GM21529 (cell line): ENCODE measurements around the gene RPH3AL.
"Not testable (repeated sequence)": the region's sequence is repeated elsewhere in the genome, so short reads cannot be mapped to it uniquely, and the experiment has no call there.

Experiments
- ATAC-seq: cut with Tn5 transposase; IDR thresholded peaks from one replicate; pipeline ENCODE4 v1.9.1; 2021; ENCODE audit not compliant: unreplicated experiment

The RPH3AL gene

DNA sequence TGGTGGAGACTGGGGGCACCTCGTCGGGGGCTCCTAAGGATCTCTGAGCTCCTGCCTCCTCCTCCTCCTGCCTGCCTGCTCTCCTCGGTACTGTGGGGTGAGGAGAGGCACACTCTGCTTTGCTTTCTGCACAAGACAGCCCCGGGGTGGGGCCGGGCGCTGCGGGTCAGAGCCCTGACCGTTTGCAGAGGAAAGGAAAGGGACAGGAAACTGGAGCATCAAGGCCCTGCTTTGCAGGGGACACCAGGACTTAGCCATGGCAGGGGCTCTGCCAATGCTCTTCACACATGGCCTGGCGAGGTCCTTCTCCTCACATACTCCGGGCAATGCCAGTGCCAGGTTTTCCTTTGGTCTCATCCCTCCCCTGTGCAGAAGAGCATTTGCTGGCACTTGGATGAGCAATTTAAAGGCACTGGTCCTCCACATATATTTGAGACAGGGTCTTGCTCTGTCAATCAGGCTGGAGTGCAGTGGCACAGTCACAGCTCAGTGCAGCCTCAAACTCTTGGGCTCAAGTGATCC lies 147.4 kb downstream of the RPH3AL start:
- ATAC-seq = no peak

DNA sequence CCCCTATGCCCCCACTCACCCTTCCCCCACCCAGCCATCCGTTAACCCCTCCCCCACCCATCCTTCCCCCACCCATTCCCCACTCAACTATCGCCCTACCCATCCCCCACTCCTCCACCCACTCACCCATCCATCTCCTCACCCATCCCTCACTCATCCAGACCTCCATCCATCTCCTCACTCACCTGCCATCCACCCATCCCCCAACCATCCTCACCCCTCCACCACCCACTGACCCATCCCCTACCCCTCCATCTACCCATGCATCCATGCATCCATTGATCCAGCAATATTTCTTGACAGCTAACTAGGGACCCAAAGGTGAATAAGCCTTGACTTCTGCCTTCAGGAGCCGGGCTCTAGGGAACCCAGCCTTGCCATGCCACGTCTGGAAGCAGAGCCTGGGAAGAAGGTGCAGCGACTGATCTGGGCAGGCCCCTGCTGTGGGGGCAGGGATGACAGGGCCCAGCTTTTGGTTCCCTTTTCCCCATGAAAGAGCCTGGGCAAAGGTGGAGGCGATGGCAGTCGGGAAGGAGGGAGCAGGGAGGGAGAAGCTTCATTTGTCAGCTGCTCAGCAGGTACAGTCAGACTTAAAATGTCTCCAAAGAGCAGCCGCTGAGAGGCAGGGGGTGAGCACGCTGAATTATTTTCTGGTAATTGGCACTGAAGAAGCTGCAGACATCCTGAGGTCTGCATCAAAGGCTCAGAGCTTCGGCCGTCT lies 148.0 kb downstream of the RPH3AL start:
- ATAC-seq = no peak

DNA sequence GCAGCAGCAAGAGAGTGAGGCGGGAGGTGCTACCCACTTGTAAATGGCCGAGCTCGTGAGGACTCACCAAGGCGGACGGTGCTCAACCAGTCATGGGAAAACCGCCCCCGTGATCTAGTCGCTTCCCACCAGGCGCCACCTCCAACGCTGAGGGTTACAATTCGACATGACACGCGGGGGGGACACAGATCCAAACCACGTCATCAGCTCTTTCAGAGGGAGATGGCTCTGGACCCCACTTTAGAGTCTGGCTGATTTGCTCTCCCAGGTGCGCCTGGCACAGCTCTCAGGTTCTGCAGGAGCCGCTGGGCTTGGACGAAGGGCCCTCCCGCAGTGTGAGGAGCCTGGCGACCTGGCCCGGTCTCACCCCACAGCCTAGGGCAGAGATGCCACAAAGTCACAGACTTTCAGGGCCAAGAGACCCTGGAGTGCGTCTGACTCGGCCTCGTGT lies 150.1 kb downstream of the RPH3AL start:
- ATAC-seq = no peak

DNA sequence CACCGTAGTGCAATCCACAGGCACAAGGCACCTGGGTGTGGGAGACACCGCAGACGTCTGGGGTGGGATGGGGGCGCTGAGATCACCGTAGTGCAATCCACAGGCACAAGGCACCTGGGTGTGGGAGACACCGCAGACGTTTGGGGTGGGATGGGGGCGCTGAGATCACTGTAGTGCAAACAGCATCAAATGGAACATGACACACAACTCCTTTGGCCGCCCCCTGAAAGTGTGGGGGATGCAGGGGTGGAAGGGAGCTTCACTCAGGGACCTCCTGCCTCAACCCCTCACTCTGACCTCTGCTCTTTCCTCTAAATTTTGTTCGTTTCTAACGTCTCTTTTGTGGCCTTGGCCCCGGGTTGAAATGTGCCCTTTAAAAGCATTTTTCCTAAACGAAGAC lies 150.9 kb downstream of the RPH3AL start:
- ATAC-seq = not testable (repeated sequence)

DNA sequence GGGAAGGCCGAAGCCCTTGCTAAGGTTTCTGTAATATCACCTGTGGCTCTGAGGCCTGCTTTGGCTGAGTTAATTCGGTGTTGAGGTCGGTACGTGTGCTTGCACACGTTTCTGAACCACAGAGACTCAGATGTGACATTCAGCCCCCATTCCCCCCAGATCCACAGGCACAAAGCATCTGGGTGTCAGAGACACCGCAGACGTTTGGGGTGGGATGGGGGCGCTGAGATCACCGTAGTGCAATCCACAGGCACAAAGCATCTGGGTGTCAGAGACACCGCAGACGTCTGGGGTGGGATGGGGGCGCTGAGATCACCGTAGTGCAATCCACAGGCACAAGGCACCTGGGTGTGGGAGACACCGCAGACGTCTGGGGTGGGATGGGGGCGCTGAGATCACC lies 151.3 kb downstream of the RPH3AL start:
- not testable (repeated sequence) for ATAC-seq

DNA sequence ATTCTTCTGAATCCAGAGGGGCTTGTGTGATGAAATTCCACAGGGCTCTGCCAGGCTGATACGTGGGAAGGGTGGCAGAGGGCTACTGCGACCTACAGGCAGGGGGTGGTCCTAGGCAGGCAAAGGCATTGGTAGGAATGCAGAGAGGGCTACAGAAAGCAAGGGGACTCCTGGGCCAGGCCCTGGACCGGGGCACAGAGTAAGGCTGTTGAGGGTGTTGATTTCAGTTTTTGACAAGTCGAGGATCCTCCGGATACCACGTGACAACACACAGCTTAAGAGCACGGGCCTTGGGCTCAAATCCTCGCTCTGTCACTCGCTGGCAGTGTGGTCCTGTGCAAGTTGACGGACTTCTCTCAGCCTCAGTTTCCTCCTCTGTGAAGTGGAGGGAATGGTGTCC lies 152.0 kb downstream of the RPH3AL start:
- no peak for ATAC-seq

DNA sequence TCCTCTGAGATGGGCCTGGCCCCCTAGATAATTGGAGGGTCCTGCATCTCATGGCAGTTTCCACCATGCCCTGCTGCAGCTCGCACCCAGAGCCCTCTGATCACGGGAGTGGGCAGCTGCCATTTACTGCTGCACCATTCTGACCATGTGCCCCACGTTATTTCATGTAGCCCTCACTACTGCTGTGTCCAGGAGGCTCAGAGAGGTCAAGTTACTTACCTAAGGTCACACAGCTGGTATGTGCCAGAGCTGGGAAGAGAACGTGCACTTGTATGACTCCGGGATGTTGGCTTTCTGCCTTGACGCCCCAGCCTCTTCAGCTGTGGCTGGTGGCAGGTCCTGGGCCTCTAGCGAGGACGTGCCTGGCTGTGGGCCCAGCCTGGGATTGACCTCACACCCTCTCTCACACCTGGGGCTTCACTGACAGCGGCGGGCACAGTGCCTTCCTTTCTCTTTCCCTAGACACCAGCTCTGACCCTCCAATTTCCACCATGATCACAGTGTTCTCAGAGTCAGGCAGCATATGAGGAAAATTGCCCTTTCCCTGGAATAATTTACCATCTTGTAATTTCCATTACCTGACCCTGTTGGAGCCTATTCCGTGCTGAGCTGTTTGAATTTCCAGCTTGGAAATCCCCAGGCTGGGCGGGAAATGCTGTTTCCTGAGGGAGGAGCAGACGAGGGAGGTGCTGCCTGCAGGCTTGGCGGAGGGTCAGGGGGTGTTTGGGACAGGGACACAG lies 152.6 kb downstream of the RPH3AL start:
- no peak for ATAC-seq

DNA sequence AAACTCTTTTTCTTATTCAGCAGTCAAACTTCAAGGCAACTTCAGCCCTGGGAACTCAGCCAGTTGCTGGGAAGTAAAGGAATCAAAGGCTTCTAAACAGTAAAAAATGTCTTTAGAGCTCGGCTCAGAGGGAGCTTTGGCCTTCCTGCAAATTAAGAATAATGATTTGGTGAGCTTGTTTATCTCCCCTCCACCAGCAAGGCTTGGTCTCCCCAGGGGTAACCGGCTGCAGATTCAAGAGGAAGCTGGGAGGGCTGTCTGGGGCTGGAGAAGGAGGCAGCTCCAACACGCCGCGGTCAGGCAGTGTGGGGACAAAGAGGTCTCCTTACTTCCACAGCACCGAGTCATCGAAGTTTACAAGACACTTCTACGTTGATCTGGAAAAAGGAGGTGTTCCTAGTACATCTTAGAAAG lies 153.4 kb downstream of the RPH3AL start:
- ATAC-seq = no peak

DNA sequence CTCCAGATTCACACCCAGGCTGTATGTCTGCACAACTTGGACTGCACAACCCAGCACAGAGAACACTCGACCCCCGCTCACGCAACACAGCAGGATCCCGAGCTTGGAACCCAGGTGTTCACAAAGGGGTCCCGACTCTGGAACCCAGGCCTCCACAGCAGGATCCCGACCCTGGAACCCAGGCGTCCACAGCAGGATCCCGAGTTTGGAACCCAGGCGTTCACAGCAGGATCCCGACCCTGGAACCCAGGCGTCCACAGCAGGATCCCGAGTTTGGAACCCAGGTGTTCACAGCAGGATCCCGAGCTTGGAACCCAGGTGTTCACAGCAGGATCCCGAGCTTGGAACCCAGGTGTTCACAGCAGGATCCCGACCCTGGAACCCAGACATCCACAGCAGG lies 154.4 kb downstream of the RPH3AL start:
- ATAC-seq = not testable (repeated sequence)

DNA sequence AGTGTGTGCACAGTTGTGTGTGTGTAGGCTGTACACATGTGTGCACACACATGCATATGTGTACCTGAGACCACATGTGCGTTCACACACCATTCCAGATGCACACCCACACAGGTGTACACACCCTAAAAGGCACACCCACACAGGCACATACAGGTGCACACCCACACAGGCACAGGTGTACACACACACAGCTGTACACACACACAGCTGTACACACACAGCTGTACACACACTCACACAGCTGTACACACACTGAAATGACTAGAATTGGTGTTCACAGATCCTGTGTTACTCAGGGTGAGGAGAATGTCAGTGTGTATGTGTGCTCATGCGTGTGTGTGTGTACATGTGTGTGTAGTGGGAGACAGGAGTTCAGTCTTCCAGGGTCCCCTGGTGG lies 155.3 kb downstream of the RPH3AL start:
- no peak for ATAC-seq

DNA sequence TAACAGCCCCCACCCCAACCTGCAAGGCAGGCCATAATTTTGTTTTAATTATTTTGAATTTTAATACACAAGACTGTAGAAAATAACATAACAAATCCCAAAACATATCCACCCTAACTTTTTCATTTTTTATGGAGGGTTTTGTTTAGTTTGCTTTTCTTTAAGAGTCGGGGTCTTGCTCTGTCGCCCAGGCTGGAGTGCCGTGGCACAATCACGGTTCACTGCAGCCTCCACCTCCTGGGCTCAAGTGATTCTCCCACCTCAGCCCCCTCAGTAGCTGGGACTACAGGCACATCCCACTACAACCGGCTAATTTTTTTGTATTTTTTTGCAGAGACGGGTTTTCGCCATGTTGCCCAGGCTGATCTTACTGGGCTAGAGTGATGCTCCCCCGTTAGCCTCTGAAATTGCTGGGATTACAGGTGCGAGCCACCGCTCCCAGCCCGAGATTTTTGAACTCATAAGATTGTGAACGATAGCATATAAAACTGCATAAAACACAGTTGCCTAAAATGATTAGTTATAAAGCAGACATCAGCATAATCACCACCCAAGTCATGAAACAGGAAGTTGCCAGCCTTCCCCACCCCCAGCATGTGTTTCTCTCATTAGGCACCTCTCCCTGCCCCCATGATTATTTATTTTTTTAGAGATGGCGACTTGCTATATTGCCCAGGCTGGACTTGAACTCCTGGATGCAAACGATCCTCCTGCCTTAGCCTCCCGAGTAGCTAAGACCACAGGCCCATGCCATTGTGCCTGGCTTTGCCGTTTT lies 157.6 kb downstream of the RPH3AL start:
- no peak for ATAC-seq

DNA sequence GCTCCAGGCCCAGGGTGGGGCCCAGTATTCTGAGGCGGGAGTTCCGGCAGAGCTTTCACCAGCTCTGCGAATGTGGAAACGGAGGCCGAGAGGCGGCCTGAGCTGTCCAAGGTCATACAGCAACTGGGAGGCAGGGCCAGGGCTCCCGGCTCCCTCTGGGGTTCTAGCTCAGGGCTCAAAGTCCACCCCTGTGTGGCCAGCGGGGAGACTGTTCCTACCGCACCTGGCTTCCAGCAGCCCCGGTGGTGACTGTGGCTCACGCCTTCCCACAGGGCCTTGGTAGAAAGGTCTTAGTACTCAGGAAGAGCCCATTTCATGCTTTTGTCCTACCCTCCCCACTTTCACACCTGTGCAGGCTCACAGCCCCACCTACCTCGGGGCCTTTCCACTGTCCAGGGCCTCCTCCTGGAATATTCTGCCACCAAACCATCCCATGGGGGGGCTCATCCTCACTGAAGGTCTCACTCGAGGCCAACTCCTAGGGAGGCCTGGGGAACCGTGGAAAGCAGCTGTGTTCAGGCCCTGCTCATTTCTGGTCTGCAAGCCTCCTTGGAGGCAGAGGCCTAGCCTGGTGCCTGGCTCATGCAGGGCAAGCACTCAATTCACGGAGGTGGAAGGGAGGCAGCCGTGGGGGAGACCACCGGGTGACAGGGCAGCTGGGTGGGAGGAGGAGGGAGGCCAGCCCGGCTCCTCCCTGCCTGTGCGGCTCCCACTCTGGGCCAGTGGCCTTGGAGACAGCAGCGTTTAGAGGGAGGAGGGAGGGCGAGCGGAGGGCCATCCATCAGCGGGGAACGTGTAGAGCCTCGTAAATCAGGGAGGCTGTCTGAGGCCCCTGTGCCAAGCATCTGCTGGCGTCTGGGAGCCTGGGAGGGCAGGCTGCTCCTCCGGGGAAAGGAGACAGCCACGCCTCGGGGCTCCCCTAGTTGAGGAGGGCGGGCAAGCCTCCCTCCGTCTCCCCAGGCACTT lies 158.5 kb downstream of the RPH3AL start:
- no peak for ATAC-seq

DNA sequence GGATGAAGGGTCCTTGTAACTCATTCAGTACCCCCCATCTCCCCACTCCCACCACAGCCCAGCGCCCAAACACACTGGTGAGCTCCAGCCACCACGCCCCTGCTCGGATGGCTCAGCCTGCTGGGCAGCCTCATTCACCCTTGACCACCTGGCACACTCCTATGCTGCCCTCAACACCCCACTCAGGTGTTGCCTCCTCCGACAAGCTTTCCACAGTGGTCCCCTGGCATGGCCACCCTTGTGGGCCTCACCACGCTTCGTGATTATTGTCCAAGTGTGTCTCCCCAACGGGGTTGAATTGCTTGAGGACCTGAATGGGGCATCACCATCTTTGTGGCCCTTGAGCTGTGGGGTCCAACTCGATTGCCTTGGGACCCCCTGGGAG lies 159.2 kb downstream of the RPH3AL start:
- ATAC-seq = no peak

DNA sequence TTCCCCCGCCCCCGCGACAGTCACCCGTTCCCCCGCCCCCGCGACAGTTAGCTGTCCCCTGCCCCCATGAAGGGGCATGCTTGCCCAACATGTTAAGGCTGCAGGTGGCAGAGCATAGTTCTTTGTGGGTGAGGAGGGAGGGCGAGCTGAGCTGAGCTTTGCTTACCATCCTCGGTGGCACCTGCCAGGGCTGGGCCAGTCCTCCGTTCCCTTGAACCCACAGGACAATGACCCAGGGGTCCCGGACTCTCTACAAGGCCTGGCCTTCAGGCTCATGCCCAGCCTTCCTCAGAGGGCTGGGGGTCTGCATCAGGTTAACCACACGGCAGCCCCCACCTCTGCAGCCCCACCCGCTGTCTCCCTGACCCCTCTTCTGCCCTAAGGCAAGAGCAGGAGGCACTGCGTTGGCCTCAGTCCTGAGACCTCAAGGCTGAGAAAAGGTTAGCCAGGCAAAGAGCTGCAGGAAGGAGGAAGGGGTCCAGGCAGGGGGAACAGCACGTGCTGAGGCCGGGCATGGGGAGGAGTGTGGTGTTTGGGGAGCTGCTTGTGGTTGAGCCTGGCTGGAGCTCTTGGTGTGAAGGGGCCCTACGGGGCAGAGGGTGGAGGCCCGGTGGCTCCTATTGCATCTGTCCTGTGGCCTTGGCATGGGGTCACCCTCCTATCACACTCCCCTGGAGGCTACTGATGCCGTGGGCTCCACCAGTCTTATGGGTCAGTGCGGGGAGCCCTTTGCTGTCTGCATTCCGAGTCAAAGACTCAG lies 159.8 kb downstream of the RPH3AL start:
- no peak for ATAC-seq

DNA sequence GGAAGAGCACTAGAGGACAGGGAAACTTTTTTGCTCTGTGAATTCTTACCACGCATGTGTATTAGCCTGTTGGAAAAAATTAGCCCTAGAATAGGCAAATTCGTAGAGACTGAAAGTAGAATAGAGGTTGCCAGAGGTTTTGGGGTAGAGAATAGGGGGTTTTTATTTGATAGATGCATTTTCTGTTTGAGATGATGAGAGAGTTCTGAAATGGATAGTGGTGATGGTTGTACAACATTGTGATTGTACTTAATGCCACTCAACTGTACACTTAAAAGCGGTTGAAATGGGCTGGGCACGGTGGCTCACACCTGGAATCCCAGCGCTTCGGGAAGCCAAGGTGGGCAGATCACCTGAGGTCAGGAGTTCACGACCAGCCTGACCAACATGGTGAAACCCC lies 163.2 kb downstream of the RPH3AL start:
- no peak for ATAC-seq

DNA sequence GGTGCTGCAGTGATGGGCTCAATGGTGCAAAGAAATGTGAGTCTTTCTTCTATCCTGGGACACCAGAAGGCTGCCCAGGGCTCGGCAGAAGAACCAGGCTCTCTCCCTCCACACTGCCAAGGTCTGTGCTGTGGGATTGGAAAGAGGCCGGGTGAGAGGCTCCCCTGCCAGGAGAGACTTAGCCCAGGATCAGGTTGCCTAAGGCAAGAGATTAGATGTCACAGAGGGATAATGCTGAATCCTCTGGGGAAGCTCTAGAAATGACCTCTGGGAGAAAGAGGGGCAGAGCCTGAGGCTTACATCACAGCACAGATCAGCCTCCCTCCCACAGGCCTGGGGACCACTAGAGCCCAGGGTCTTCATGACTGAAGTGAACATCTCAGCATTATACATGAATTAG lies 165.5 kb downstream of the RPH3AL start:
- no peak for ATAC-seq

DNA sequence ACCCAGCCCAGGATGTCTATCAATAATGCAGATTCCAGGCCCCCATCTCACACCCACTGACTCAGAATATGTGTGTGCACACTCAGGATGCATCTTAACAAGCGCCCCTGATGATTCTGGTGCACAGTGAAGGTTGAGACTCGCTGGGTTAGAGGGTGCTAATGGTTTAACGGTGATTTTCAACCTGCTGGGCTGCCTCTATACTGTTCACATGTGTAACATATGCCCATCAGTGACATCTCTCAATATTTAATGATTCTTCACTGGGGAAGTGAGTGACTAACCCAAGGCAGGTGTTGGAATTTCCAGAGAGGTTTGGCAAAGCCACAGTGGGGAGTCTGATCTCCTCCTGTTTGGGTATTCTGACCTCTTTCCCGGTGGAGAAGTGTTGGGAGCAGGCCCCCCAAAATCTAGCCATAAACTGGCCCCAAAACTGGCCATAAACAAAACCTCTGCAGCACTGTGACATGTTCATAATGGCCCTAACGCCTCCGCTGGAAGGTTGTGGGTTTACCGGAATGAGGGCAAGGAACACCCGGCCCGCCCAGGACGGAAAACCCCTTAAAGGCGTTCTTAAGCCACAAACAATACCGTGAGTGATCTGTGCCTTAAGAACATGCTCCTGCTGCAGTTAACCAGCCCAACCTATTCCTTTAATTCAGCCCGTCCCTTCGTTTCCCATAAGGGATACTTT lies 167.0 kb downstream of the RPH3AL start:
- ATAC-seq = no peak

DNA sequence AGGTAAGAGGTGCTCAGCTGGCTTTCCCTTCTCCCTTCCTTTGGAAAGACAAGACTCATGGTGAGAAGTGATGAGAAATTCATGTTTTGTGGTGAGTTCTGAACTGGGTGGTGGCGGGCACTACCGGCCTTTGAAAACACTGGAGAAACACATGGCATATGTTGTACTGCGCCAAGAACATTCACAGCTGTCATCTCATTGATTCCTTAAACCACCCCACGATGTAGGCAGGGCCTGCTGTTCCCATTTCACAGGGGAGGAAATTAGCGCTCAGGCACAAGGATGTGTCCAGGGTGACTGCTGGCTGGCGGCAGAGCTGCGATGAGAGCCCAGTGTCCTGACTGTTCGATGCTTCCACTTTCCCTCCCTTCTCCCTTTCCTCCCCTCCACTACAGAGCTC lies 169.6 kb downstream of the RPH3AL start:
- ATAC-seq = no peak
